ENCODE measurements around the gene ADRA1B.

DNA sequence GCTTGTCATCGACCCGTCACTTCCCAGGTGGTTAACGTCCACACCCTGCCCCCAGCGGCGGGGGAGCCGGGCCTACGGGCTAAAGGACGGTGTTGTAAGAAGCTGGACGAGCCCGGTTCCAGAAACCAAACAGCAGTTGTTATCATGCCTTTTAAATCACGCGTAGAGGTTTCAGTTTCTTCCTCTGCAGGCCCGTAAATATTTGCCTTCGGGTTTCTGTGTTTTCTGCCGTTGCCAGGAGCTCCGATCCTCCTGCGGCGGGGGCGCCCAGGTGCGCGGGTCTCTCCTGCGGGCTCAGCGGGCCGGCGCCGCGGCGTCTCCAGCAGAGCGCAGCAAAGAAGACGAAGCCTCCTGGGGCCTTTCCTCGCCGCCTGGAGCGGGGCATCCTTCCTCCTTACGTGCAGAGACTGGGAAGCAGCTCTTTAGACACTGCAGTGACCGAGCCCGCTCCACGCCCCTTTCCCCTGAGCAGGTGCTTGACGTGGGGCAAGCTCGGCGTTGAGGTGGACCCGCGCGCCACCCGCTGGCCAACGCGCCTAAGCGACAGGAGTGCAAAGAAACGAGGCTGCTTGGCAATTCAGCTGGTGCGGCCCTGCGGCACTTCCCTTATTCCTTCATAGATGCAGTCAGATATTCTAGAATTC, 70.9 kb downstream of the ADRA1B start:
- TF ChIP-seq, protein P1, sequence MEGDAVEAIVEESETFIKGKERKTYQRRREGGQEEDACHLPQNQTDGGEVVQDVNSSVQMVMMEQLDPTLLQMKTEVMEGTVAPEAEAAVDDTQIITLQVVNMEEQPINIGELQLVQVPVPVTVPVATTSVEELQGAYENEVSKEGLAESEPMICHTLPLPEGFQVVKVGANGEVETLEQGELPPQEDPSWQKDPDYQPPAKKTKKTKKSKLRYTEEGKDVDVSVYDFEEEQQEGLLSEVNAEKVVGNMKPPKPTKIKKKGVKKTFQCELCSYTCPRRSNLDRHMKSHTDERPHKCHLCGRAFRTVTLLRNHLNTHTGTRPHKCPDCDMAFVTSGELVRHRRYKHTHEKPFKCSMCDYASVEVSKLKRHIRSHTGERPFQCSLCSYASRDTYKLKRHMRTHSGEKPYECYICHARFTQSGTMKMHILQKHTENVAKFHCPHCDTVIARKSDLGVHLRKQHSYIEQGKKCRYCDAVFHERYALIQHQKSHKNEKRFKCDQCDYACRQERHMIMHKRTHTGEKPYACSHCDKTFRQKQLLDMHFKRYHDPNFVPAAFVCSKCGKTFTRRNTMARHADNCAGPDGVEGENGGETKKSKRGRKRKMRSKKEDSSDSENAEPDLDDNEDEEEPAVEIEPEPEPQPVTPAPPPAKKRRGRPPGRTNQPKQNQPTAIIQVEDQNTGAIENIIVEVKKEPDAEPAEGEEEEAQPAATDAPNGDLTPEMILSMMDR (IDR thresholded peaks at IDR 0.05): no peak
- no peak for TF ChIP-seq POLR2A (IDR thresholded peaks at IDR 0.05)

All from lower leg skin (tissue), 3 donors.